Measurements from ENCODE around the gene MCU.
"Not testable (repeated sequence)": the region's sequence is repeated elsewhere in the genome, so short reads cannot be mapped to it uniquely, and the experiment has no call there.

- TF ChIP-seq POLR2A, CTCF (IDR thresholded peaks at IDR 0.05): not testable (repeated sequence)
Observed at GRCh38 chr10:72771195-72771594, 79.3 kb downstream of the MCU start.

Measured in body of pancreas (tissue), 4 donors.